ENCODE measurements around the gene ITCH. TPM values are rescaled to one million over a fixed set of nuclear protein-coding genes. Genes with fewer than 3 reads are reported as not detected.
"Not testable (repeated sequence)": the region's sequence is repeated elsewhere in the genome, so short reads cannot be mapped to it uniquely, and the experiment has no call there.

The ITCH gene
- polyA plus RNA-seq, 1 donor from 2014 or later = 39.5 TPM

DNA sequence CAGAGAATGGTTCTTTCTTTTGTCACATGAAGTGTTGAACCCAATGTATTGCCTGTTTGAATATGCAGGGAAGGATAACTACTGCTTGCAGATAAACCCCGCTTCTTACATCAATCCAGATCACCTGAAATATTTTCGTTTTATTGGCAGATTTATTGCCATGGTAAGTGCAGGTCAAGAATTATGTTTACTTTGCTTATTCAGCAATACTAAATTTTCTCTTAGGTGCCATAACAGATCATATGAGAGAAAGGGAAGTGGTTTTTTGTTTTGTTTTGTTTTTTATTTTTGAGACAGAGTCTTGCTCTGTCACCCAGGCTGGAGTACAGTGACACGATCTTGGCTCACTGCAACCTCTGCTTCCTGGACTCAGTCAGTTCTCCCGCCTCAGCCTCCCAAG is 116.6 kb downstream of the ITCH start:
- H3K79me2 ChIP-seq (replicated peaks; ENCODE audit: insufficient read depth, low read length) = no peaks in the 10 kb centered on the region
- peaks cover 10% of the 10 kb centered on the region for H3K36me3 ChIP-seq (ENCODE audit: insufficient read depth, low read length)
- no peak overlapping the region for H3K4me3 ChIP-seq (ENCODE audit: low read length)
- H3K9me2 ChIP-seq (ENCODE audit: insufficient read depth, low read length) = no peaks in the 10 kb centered on the region
- no peaks in the 10 kb centered on the region for H3K9me3 ChIP-seq (ENCODE audit: low read length)
- TF ChIP-seq REST (IDR thresholded peaks at IDR 0.05; ENCODE audit: borderline replicate concordance) = no peak
- no peak for TF ChIP-seq MXI1 (conservative IDR thresholded peaks at IDR 0.05; ENCODE audit: poor library complexity, severe bottlenecking)
- no peak for TF ChIP-seq RAD21 (conservative IDR thresholded peaks at IDR 0.05)
- TF ChIP-seq, protein P1, sequence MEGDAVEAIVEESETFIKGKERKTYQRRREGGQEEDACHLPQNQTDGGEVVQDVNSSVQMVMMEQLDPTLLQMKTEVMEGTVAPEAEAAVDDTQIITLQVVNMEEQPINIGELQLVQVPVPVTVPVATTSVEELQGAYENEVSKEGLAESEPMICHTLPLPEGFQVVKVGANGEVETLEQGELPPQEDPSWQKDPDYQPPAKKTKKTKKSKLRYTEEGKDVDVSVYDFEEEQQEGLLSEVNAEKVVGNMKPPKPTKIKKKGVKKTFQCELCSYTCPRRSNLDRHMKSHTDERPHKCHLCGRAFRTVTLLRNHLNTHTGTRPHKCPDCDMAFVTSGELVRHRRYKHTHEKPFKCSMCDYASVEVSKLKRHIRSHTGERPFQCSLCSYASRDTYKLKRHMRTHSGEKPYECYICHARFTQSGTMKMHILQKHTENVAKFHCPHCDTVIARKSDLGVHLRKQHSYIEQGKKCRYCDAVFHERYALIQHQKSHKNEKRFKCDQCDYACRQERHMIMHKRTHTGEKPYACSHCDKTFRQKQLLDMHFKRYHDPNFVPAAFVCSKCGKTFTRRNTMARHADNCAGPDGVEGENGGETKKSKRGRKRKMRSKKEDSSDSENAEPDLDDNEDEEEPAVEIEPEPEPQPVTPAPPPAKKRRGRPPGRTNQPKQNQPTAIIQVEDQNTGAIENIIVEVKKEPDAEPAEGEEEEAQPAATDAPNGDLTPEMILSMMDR (IDR thresholded peaks at IDR 0.05; ENCODE audit: poor library complexity, severe bottlenecking) = no peak
- no peak for TF ChIP-seq TAF1 (IDR thresholded peaks at IDR 0.05; ENCODE audit: low read depth)
- no peak for TF ChIP-seq EP300 (conservative IDR thresholded peaks at IDR 0.05; ENCODE audit: poor library complexity, severe bottlenecking)
- no peak for TF ChIP-seq POLR2AphosphoS5 (IDR thresholded peaks at IDR 0.05)
- TF ChIP-seq SMC3 (conservative IDR thresholded peaks at IDR 0.05; ENCODE audit: poor library complexity) = no peak
- H3K27ac ChIP-seq (ENCODE audit: low read length) = no peak overlapping the region
- H3K4me2 ChIP-seq (ENCODE audit: low read length) = no peak overlapping the region
- H3K27me3 ChIP-seq (ENCODE audit: insufficient read depth, low read depth, low read length) = no peaks in the 10 kb centered on the region
- no peak overlapping the region for H2AFZ ChIP-seq (ENCODE audit: low read depth, low read length)
- H3F3A ChIP-seq (ENCODE audit: insufficient read depth, low read length, poor library complexity, severe bottlenecking) = no peaks in the 10 kb centered on the region
- no peak overlapping the region for H3K9ac ChIP-seq (ENCODE audit: low read length)
- no peaks in the 10 kb centered on the region for H4K20me1 ChIP-seq (ENCODE audit: insufficient read depth)

DNA sequence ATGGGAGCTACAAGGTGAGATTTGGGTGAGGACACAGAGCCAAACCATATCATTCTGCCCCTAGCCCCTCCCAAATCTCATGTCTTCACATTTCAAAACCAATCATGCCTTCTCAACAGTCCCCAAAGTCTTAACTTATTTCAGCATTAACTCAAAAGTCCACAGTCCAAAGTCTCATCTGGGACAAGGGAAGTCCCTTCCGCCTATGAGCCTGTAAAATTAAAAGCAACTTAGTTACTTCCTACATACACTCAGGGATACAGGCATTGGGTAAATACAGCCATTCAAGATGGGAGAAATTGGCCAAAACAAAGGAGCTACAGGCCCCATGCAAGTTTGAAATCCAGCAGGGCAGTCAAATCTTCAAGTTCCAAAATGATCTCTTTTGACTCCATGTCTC is 119.1 kb downstream of the ITCH start:
- H3K36me3 ChIP-seq (ENCODE audit: insufficient read depth, low read length) = not testable (repeated sequence)

GRCh38 chr20:34483585-34484220 is 120.6 kb downstream of the ITCH start:
- H3K9me3 ChIP-seq (ENCODE audit: low read length); H3K27me3 ChIP-seq (ENCODE audit: insufficient read depth, low read depth, low read length); H2AFZ ChIP-seq (ENCODE audit: low read depth, low read length); H3K9ac ChIP-seq (ENCODE audit: low read length); H4K20me1 ChIP-seq (ENCODE audit: insufficient read depth); H3K27ac ChIP-seq (ENCODE audit: low read length); H3K4me3 ChIP-seq (ENCODE audit: low read length); H3K4me2 ChIP-seq (ENCODE audit: low read length); H3K36me3 ChIP-seq (ENCODE audit: insufficient read depth, low read length); H3K79me2 ChIP-seq (replicated peaks; ENCODE audit: insufficient read depth, low read length); H3K9me2 ChIP-seq (ENCODE audit: insufficient read depth, low read length); H3F3A ChIP-seq (ENCODE audit: insufficient read depth, low read length, poor library complexity, severe bottlenecking): not testable (repeated sequence)

More for the DNA sequence above, 119.1 kb downstream of the ITCH start:
- H3K4me3 ChIP-seq (ENCODE audit: low read length); H3F3A ChIP-seq (ENCODE audit: insufficient read depth, low read length, poor library complexity, severe bottlenecking); H2AFZ ChIP-seq (ENCODE audit: low read depth, low read length); H3K4me2 ChIP-seq (ENCODE audit: low read length); H3K9ac ChIP-seq (ENCODE audit: low read length); H3K27me3 ChIP-seq (ENCODE audit: insufficient read depth, low read depth, low read length); H3K9me3 ChIP-seq (ENCODE audit: low read length); H4K20me1 ChIP-seq (ENCODE audit: insufficient read depth); H3K79me2 ChIP-seq (replicated peaks; ENCODE audit: insufficient read depth, low read length); H3K27ac ChIP-seq (ENCODE audit: low read length); H3K9me2 ChIP-seq (ENCODE audit: insufficient read depth, low read length): not testable (repeated sequence)

Measured in neural cell (in vitro differentiated cells).